AG09319 (cell line): ENCODE results near the gene PC.

Source experiments
- DNase-seq: peaks from one replicate; pipeline ENCODE4 v3.0.0-alpha.2; 2010; ENCODE audit warnings: low read depth; ENCODE audit errors: extremely low read depth
- TF ChIP-seq, protein P1 (sequence below): IDR thresholded peaks from 2 replicates; pipeline ENCODE4 v1.5.1; 2011; ENCODE audit warnings: low read depth, mild to moderate bottlenecking, inconsistent platforms, low read length, moderate library complexity

Gene PC

GRCh38 chr11:66894141-66894540 is 64.0 kb downstream of the PC start:
- no peak for DNase-seq
- TF ChIP-seq, protein P1, sequence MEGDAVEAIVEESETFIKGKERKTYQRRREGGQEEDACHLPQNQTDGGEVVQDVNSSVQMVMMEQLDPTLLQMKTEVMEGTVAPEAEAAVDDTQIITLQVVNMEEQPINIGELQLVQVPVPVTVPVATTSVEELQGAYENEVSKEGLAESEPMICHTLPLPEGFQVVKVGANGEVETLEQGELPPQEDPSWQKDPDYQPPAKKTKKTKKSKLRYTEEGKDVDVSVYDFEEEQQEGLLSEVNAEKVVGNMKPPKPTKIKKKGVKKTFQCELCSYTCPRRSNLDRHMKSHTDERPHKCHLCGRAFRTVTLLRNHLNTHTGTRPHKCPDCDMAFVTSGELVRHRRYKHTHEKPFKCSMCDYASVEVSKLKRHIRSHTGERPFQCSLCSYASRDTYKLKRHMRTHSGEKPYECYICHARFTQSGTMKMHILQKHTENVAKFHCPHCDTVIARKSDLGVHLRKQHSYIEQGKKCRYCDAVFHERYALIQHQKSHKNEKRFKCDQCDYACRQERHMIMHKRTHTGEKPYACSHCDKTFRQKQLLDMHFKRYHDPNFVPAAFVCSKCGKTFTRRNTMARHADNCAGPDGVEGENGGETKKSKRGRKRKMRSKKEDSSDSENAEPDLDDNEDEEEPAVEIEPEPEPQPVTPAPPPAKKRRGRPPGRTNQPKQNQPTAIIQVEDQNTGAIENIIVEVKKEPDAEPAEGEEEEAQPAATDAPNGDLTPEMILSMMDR = no peak

DNA sequence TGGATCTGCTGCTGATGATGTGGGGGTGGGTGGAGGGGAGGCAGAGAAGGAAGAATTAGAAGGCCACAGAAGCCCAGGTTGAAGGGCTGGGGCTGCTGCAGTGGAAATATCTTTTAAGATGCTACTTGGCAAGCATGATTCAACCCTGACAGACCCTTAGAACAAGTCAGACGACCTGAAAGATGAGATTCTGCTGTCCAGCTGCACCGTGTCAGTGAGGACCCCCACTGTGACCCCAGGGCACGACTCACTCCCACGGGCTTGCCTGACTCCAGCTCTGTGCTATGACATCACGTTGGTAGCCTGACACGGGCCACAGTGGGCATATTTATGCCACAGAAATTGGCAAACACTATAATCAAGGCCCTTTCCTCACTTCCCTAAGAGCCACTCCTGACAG is 65.3 kb downstream of the PC start:
- DNase-seq = no peak
- TF ChIP-seq, protein P1 = no peak

GRCh38 chr11:66891851-66892660 is 66.1 kb downstream of the PC start:
- TF ChIP-seq, protein P1 = no peak
- peak; percentile 80 for DNase-seq

GRCh38 chr11:66889960-66890359 is 68.2 kb downstream of the PC start:
- DNase-seq = no peak
- TF ChIP-seq, protein P1 = no peak

- DNase-seq = no peak
- TF ChIP-seq, protein P1 = no peak
Measured at GRCh38 chr11:66888282-66888681, 69.9 kb downstream of the PC start.

DNA sequence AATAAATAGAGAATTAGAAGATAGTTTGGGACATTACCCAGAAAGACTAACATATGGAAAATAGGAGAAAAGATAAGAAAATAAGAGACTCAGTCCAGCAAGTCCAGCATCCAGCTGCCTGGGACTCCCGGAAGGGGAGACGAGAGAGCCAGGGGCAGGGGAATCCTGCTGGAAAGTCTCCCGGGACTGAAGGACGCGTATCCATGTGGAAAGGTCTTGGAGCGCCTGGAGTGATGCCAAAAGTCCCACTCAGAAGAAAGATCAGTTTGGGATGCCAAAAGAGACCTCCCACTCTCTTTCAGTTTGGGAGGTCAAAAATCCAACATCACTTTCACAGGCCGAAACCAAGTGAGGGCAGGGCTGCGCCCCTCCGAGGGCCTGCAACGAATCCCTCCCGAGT is 70.7 kb downstream of the PC start:
- DNase-seq = no peak
- TF ChIP-seq, protein P1 = no peak

DNA sequence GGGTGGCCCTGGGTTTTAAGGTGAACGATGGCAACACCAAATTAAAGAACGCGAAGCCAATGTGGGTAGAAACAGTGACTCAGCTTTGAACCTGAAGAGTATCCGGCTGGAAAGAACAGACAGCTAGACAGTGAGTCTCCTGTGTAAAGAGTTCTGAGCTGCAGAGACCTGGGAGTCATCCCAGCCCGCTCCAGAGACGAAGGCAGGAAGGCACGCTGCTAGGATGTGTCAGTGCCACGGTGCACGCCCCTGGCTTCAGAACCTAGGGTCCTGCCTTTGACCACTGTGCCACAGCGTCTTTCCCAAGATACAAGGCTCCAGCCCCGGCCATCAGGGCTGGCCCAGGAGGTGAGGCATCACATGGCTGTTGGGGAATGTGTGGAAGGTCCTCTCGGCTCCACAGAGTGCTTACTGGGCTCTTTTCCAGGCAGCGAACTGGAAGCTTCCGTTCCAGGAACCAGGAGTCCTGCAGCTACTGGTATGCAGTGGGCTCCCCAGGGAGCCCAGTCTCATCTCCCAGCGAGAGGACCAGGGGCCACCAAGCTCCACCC is 71.4 kb downstream of the PC start:
- no peak for DNase-seq

More for the DNA sequence above, 71.4 kb downstream of the PC start:
- TF ChIP-seq, protein P1 = no peak
